Ureter (tissue), 1 donor: ENCODE measurements around the gene CAPS. TPM values are rescaled to one million over a fixed set of nuclear protein-coding genes. Genes with fewer than 3 reads are reported as not detected.
A peak's percentile ranks its signal among the peaks of the same experiment; 100 is the strongest.

Experiments
- DNase-seq: peaks from one replicate; pipeline ENCODE4 v3.0.0-alpha.2; 2020; ENCODE audit warnings: low spot score
- total RNA-seq: library from RNA; stranded (reverse); gene quantifications from one replicate; pipeline ENCODE4 v1.2.4, GENCODE V29; 2023
- donor health status: DM: yes; HTN: yes; CAD: no.

CAPS gene
- total RNA-seq, 1 donor from 2014 or later, result 181 TPM

DNA sequence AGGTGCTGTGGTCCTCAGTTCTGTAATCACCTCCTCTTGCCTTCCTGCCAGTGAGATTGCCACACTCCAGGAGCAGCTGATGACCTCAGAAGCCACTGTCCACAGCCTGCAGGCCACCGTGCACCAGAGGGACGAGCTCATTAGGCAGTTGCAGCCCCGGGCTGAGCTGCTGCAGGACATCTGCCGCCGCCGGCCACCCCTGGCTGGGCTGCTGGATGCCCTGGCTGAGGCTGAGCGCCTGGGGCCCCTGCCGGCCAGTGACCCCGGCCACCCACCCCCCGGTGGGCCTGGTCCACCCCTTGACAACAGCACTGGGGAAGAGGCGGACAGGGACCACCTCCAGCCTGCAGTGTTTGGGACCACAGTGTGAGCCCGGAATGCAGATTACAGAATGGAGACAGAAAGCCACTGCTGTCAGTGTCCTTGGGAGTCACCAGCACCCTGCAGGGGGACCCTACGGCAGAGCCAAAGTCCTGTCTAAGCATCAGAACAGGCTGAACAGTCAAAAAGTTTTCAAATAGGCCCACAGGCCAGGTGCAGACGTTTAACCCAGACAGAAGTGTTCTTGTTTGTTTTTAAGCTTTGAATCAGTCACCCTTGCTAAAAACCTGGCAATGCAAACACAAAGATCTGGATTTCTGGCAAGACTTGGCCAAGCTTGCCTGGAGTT is 5.1 kb upstream of the CAPS start:
- no peak for DNase-seq

DNA sequence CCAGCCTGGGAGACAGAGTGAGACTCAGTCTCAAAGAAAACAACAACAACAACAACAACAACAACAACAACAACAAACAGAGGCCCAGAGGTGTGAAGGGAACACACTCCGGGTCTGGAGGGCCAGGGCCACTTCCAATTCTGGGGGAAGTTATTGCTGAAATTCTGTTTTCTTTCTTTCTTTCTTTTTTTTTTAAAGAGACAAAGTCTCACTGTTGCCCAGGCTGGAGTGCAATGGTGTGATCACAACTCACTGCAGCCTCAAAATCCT is 3.5 kb upstream of the CAPS start:
- DNase-seq, result no peak

DNA sequence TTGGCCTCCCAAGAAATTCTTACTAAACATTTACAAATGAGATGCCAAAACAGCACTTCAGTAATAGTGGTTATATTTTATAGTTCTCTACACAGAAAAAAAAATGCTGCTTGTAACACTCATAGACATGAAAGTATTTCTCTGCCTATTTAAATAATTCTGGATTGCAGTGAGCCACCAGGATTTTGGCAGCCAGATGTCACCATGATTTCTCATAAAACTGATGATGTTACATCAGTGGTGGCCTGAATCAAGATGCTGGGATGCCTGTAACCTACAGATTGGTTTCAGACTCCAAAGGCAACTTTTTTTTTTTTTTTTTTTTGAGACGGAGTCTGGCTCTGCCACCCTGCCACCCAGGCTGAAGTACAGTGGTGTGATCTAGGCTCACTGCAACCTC is 2.7 kb upstream of the CAPS start:
- no peak for DNase-seq

DNA sequence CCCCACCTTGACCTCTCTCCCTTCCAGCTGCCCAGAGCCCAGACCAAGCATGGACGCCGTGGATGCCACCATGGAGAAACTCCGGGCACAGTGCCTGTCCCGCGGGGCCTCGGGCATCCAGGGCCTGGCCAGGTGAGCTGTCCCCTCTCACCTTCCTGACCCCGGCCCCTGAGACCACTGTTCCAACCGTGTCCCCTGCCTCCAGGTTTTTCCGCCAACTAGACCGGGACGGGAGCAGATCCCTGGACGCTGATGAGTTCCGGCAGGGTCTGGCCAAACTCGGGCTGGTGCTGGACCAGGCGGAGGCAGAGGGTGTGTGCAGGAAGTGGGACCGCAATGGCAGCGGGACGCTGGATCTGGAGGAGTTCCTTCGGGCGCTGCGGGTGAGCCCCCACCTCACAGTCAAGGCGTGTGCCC is 312 bp downstream of the CAPS start:
- DNase-seq, result no peak

DNA sequence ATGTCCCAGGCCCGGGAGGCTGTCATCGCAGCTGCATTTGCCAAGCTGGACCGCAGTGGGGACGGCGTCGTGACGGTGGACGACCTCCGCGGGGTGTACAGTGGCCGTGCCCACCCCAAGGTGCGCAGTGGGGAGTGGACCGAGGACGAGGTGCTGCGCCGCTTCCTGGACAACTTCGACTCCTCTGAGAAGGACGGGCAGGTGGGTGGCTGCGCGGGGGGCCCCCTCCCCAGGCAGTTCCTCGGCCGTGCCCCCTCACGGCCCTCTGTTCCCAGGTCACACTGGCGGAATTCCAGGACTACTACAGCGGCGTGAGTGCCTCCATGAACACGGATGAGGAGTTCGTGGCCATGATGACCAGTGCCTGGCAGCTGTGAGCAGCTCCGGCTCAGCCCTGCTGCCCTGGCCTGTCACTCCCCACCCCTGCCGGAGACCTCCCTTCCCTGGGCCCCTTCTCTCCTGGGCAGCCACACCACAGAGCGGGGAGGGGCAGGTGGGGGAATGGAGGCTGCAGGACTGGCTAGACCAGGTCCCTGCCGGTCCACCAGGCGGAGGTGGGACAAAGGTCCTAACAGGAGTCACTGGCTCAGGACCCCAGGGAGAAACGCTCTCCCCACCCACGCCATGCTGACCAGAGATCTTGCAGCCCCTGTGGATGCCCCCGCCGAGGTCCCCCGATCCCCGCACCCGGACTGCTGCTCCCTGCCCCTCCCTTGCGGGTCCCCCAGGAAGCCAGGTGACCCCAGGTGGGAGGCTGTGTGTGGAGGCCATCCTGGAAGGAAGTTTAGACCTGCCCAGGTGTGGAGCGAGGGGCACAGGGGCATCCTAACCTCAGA is 1.1 kb downstream of the CAPS start:
- DNase-seq, result peak; percentile 85

DNA sequence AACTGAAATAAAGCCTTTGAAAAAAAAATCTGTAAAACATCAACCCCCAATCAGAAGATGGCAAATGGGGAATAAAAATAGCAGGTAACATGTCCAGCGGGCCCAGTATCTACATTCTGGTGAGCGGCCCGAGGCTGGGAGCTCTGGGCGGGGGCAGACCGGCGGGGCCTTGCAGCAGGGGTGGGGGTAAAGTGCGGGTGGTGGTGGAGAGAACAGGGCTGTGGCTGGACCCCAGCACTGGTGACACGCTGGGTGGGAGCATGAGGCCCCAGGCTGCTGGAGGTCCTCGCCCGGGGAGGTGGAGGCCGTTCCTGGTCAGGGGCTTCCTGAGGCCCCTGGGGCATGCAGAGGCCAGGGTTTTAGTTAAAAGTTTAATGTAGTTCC is 1.7 kb downstream of the CAPS start:
- no peak for DNase-seq

DNA sequence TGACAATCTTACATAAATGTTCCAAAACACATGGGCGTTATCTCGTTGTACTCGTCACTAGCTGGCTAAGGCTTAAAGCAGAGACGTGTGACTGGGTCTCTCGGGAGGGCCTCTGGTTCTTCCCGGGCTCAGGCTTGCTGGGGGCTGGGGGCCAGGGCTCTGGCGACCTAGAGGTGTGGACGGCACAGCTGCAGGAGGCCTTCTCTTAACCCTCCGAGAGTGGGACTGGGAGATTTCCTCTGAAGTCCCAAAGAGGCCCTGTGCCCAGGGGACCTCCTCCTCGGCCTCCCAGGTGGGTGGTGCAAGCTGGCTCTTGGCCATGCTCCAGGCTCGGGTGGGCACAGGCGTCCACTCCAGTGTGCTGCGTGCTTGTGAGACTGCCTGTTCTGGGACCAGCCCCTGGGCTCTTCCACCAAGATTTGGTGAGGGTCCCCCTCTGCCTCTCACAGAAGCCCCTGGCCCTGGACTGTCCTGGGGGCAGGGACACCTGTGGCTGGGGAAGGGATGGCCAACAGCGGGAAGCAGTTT is 2.2 kb downstream of the CAPS start:
- DNase-seq, result no peak

DNA sequence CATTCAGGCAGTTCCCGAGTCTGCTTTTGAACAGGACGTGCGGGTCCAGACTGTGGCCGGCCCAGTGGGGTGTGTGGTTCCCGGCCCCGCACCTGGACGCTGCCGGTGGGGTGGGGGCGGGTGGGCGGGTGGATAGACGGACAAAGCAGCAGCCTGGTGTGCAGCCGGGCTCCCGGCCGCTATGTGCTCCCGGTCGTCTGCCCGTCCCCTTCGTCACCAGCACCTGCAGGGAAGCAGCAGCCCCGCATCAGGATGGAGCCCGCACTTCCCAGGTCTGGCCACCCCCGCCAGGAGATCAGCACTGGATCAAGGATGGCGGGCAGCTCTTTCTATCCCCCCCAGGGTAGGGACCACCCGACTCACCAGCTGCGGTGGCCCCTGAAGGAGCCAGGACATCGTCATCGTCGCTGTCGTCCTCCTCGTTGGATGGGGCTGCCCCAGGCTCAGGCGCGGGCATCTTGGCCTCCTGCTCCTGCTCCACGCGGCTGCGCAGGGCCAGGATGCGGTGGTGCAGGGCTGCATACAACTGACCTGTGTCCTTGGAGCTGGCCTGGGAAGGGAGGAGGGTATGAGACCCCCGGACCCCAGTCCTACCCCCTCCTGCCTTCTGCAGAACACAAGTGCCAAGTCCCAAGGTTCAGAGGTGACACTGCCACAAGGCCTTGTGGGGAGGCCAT is 3.5 kb downstream of the CAPS start:
- DNase-seq, result no peak

DNA sequence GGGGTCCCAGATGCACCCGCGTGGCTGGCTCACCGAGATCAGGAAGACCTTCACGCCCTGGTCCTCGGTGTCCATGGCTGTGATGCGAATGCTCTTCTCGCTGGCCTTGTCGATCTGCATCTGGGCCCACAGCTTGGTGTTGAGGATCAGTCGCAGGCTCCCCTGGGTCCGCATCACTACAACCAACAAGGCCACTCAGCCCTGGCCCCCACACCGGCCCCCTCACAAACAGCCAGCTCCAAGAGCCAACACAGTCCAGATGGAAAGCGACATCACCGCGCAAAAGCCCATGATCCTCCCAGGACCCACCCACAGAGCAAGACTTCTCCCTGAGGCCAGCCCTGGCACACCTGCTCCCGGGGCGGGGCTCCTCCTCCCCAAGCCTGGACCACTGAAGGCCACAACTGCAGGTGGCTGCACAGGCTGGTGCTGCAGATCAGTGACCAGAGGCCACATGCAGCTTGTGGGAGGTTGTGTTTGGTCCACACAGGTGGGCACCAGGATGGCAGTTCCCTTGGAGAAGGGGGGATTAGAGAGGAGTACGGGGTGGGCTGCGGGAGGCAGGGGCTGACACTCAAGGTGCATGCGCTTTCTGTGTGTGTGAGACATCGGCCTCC is 4.5 kb downstream of the CAPS start:
- DNase-seq, result no peak

DNA sequence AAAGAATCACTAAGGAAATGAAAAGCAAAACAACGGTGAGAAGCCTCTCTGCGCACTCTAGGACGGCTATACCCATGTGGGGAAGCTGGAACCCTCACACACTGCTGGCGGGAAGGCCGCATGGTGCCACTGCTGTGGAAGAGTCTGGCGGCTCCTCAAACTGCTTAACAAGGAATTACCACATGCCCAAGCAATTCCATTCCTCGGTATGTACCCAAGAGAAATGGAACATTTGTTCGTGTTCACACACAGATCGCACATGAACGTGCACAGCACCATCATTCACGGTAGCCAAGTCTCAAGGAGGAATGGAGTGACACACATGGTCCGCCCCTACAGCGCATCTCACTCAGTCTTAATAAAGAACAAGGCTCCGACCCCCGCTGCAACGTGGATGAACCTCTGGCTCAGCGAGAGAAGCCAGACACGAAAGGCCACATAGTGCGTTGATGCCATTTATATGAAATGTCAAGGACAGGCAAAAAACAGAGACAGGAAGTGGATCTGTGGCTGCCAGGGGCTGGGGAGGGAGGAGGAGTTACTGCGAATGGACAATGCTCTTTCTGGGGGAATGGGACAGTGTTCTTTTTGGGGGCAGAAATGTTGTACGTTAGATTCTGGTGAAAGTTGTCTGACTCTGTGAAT is 7.6 kb downstream of the CAPS start:
- DNase-seq, result no peak

DNA sequence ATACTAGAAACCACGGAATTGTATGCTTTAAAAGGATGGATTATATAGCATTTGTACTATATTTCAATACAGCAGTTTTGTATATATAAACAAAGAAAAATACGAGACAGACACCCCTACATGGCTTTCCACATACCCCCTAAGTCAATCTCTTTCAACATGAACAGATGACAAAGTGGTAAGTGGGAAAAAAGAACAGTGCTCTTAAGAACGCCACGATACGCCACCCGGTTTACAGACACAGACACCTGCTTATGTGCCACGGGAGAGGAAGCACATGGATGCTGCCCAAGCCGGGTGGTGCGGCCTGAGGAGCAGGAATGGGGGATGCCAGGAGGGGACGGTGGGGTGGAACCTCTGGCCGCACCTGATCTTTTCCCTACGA is 8.1 kb downstream of the CAPS start:
- no peak for DNase-seq

DNA sequence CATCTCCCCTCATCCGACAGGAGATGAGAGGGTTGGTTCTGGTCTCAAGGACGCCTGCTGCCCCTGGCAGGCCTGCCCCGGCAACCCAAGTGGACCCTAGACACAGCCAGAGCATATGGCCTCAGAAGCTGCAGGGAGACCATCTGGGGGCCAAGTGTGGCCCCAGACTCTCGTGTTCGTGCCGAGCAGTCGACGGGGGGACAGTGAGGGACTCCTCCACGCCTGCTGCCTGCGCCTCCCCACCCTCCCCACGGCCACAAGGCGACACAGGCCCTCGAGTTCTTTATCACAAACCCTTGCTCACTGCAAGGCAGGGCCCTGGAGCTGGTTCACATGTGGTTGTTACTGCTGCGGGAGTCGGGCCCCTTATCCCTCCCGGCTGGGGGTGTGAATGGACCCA is 9.3 kb downstream of the CAPS start:
- DNase-seq, result no peak

DNA sequence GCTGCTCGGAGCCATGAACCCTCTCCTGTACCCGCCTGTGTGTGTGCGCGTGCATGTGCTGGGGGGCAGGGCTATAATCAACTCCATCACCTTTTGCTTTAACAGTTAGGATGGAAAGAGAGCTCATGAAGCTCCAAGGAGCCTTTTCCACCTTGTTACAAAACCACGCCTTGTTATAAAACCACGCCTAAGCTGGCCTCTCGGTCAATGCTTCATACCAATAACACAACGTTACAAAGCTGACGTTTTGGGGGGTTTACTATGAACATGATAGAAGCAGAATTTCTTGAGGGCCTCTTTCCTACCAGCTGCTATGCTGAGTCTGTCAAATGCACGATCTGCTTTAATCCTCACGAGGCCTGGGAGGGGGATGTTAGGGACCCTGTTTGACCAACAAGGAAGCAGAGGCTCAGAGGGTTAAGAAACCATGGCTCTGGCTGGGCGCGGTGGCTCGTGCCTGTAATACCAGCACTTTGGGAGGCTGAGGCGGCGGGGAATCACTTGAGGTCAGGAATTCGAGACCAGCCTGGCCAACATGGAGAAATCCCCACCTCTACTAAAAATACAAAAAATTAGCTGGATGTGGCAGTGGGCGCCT is 11.9 kb downstream of the CAPS start:
- no peak for DNase-seq

DNA sequence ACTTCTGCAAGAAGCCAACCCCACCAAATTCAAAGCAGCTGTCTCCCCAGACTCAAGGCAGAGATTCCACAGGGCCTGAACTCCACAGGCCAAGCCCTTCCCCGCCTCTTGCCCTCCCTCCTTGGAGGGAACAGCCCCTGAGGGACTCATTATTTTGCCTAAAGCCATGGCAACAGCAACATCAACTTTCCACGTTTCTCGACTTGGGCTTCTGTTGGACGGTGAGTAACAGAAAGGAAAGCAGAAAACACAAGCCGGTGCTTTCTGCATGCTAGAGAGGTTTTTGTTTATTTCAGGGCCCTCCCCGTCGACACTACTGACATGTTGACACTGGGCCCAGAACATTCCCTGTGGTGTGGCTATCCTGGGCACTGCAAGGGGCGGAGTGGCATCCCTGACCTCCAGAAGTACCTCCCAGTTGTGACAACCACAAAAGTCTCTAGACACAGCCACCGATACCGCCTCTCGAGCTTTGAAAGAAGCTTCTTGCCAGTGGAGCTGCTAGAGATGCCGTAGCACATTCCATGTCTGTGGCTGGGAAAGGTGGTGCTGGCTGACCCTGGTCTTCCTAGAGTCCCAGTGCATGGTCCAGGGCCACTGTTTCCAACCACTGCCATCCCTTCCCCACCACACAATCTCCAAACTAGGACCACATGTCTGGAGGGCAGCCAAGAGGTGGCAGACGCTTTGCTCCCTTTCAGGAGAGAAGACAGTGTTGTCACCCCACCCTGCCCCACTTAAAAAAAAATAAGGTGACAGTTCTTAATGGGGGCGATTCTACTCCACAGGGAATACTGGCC is 12.8 kb downstream of the CAPS start:
- DNase-seq, result no peak

DNA sequence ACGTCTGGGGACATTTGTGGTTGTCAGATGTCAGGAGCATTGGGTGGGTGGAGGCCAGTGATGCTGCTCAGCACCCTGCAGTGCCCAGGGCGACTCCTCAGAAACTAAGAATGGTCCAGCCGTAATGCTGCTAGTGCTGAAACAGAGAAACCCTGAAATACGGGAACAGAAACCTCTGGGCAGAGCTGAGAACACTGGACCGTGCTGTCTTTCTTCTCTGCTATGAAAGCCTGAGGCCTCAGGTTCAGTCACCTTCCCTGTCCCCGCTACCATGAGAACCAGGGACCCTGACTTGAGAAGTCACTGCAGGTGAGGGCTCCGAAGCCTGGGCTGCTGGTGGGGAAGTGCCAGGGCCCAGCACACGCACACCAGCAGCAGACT is 13.4 kb downstream of the CAPS start:
- DNase-seq, result no peak

DNA sequence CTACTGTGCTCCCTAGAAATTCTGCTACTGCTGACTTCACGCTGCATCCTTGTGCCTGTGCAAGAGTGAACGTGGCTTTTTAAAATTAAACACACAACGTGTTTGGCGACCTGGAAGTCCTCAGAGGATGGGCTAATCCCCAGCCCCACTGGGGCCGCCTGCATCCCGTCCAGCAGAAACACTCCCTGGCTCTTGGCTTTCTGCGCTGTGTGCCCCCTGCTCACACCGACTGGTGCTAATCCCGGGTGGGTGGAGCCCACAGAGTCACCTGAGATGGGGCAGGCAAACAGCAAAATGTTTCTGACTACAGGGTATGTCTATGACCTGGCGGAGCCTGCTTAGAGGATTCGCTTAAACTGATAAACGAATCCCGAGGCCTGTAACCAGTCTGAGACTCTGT is 15.1 kb downstream of the CAPS start:
- DNase-seq, result no peak

DNA sequence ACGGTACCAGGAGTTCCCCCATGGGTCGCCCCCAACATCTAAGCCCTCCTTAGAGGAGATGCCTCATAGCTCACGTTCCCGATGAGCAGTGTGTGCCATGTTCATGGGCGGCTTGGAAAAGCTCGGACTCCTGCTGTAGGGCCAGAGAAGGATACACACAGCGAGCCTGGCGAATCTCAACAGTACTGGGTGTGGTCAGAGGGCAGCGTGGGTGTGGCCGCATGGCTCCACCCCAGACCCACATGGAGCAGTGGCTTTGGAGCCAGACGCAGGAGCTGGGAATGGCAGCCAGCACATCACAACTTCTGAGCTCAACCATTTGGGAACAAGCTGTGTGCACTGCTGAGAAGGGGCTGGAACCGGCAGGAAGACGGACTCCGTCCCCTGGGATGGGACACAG is 15.6 kb downstream of the CAPS start:
- no peak for DNase-seq

DNA sequence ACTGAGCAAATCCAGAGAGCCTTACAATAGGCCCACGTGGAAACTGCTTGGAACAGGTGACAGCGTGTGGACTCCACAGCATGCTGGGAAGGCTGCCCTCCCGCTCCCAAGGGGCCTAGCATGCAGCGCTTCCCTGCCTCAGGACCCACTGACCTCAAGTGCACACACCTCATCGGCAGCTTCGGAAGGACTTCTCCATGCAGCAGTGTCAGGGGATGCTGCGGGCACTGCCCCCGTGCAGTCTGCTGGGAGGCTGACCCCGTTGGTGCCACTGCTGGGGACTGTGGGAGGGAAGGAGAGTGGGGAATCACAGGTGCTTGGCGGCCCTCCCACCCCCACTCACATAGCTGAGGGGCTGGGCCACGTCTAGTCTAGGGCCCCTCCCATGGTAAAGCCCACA is 17.2 kb downstream of the CAPS start:
- no peak for DNase-seq

DNA sequence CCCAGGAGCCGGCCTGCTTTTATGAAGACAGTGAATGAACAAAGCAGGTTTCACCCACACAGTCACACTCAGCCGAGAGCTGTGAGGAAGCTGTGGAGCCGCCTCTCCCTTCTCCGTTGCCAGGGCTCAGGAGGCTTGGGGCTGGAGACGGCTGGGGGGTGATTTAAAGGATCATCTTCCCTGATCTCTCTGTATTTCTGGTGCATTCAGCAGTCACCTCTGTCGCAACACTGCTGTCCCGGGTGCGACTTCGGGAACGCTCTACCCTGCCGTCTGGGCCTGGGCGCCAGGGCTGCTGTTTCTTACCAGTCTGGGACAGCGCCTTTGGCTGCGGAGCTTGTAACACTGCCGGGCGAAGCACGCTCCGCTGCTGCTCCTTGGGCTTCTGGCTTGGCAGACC is 18.1 kb downstream of the CAPS start:
- no peak for DNase-seq

DNA sequence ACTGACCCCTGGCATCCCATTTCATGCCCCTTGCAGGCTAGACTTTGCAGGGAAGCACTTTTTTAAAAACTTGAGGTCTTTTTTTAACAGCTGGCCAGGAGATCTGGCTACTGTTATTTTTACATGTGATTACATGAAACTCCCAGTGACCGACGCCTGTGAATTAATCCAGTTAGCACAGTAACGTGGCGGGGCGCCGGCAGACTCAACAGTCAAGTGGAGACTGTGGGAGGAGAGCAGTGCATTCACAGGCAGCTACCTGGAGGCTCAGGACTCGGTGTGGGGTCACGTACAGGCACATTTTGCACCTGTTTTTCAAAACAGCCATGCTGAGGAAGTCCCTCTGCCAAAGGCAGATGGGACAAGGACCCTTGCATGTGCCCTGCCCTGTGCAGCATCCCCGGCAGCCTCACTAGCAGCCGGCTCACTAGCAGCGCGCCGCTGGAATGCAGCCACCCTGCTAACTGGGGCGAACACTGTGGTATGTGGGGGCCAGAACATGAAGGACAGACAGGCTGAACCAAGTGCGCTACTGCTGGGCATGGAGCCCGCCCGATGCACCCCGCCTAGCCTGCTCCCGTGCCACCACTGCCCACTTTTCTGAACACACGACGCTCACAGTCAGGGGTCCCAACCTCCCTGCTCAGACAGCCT is 18.7 kb downstream of the CAPS start:
- no peak for DNase-seq
